SK-N-SH (cell line): Measurements from ENCODE around the gene PBX3. TPM values are rescaled to one million over a fixed set of nuclear protein-coding genes. Genes with fewer than 3 reads are reported as not detected.
A peak's percentile ranks its signal among the peaks of the same experiment; 100 is the strongest.

Experiments
- CTCF ChIA-PET: fragments of 300-600, 350-600 bp; formaldehyde crosslinking; extraction: SDS; loops from one replicate; lab custom pipeline; 2021; lab: Yijun Ruan, JAX
- POLR2A ChIA-PET: fragments of 350-600 bp; sonication (Branson Sonifier 250); formaldehyde crosslinking; extraction: SDS; loops from one replicate; lab custom pipeline; 2020; ENCODE audit warnings: antibody characterized with exemption, inconsistent platforms; lab: Yijun Ruan, JAX
- DNase-seq: peaks from one replicate; pipeline ENCODE4 v3.0.0; 2012
- H2AFZ ChIP-seq: fragments of 200-600 bp; sonication (generic); 2 replicates; pipeline ENCODE4 v1.8.1; 2016; ENCODE audit warnings: antibody characterized with exemption, mild to moderate bottlenecking, low read depth
- H3F3A ChIP-seq: fragments of 200-600 bp; sonication (generic); replicated peaks from 2 replicates; pipeline ENCODE3; 2016; ENCODE audit warnings: antibody characterized with exemption, mild to moderate bottlenecking; ENCODE audit not compliant: insufficient read depth
- H3K27ac ChIP-seq, 2 experiments: fragments of 200-500 bp in 1 of 2; fragments of 200-600 bp in 1 of 2; sonication (Bioruptor generic) in 1 of 2; sonication (generic), shearing (Covaris generic) in 1 of 2; 2 replicates each; pipeline versions ENCODE4 v1.5.1 to v1.6.1; 2014 to 2016; ENCODE audit warnings: low read depth in 2 of 2, inconsistent platforms in 1 of 2, low read length in 1 of 2, mild to moderate bottlenecking in 1 of 2, mixed read lengths in 1 of 2
- H3K27me3 ChIP-seq: fragments of 200-600 bp; sonication (generic), shearing (Covaris generic); 2 replicates; pipeline ENCODE4 v1.6.1; 2016; ENCODE audit warnings: mixed run types; ENCODE audit not compliant: insufficient read depth
- H3K36me3 ChIP-seq, 2 experiments: fragments of 200-500 bp in 1 of 2; fragments of 200-600 bp in 1 of 2; sonication (Bioruptor generic) in 1 of 2; sonication (generic) in 1 of 2; replicated peaks in 1 of 2; 2 replicates each; pipeline versions ENCODE3 to v1.5.1; 2014 to 2016; ENCODE audit warnings: low read length in 1 of 2, mild to moderate bottlenecking in 1 of 2; ENCODE audit not compliant: insufficient read depth in 2 of 2, control insufficient read depth in 1 of 2
- H3K4me1 ChIP-seq, 2 experiments: fragments of 200-500 bp in 1 of 2; fragments of 200-600 bp in 1 of 2; sonication (Bioruptor generic) in 1 of 2; sonication (generic), shearing (Covaris generic) in 1 of 2; 2 replicates each; pipeline versions ENCODE4 v1.5.1 to v1.6.1; 2014 to 2016; ENCODE audit warnings: low read depth in 1 of 2, low read length in 1 of 2, mixed run types in 1 of 2; ENCODE audit not compliant: insufficient read depth in 2 of 2, control insufficient read depth in 1 of 2
- H3K4me2 ChIP-seq: fragments of 200-600 bp; sonication (generic), shearing (Covaris generic); 2 replicates; pipeline ENCODE4 v1.6.1; 2017; ENCODE audit warnings: mixed run types
- H3K4me3 ChIP-seq, 2 experiments: fragments of 200-500 bp in 1 of 2; fragments of 200-600 bp in 1 of 2; sonication (Bioruptor generic) in 1 of 2; sonication (generic), shearing (Covaris generic) in 1 of 2; 2 replicates each; pipeline versions ENCODE4 v1.5.1 to v1.8.1; 2014 to 2016; ENCODE audit warnings: low read depth in 2 of 2, inconsistent platforms in 1 of 2, low read length in 1 of 2, mild to moderate bottlenecking in 1 of 2, mixed read lengths in 1 of 2, moderate library complexity in 1 of 2
- H3K79me2 ChIP-seq: fragments of 200-600 bp; sonication (generic); 2 replicates; pipeline ENCODE4 v1.8.1; 2017; ENCODE audit warnings: mild to moderate bottlenecking; ENCODE audit not compliant: insufficient read depth
- H3K9ac ChIP-seq: fragments of 200-600 bp; sonication (generic); 2 replicates; pipeline ENCODE4 v1.6.1; 2017; ENCODE audit warnings: mixed run types
- H3K9me2 ChIP-seq: fragments of 200-600 bp; sonication (generic); 2 replicates; pipeline ENCODE4 v1.6.1; 2017; ENCODE audit warnings: mixed run types
- H3K9me3 ChIP-seq: fragments of 200-600 bp; sonication (generic); 2 replicates; pipeline ENCODE4 v1.6.1; 2017; ENCODE audit warnings: mixed run types, mild to moderate bottlenecking, moderate library complexity
- H4K20me1 ChIP-seq: fragments of 200-600 bp; sonication (generic); 2 replicates; pipeline ENCODE4 v1.6.1; 2017; ENCODE audit warnings: mild to moderate bottlenecking, mixed run types; ENCODE audit not compliant: insufficient read depth
- ELF1 ChIP-seq: IDR thresholded peaks from 2 replicates; pipeline ENCODE4 v1.4.0; 2012
- EP300 ChIP-seq, 2 experiments: IDR thresholded peaks; 2 replicates each; pipeline versions ENCODE4 v1.4.0 to v1.6.1; 2012; ENCODE audit warnings: borderline replicate concordance in 1 of 2, low read depth in 1 of 2, low read length in 1 of 2
- FOSL2 ChIP-seq: IDR thresholded peaks from 2 replicates; pipeline ENCODE4 v1.4.0; 2012; ENCODE audit warnings: low read depth, mild to moderate bottlenecking, moderate library complexity, borderline replicate concordance
- FOXJ3 ChIP-seq: sonication (generic); formaldehyde crosslinking; IDR thresholded peaks from 2 replicates; pipeline ENCODE4 v1.5.1; 2020; ENCODE audit warnings: mild to moderate bottlenecking, missing genetic modification reagents
- IRF3 ChIP-seq: fragments of 150-350 bp; IDR thresholded peaks from 2 replicates; pipeline ENCODE4 v1.6.1; 2016; ENCODE audit warnings: mild to moderate bottlenecking, low read depth, low read length
- JUND ChIP-seq: IDR thresholded peaks from 2 replicates; pipeline ENCODE4 v1.4.0; 2012
- MAX ChIP-seq: IDR thresholded peaks from 2 replicates; pipeline ENCODE4 v1.4.0; 2012; ENCODE audit warnings: low read depth
- MEF2A ChIP-seq: IDR thresholded peaks from 2 replicates; pipeline ENCODE4 v1.4.0; 2012; ENCODE audit warnings: low read depth, borderline replicate concordance
- MXI1 ChIP-seq: IDR thresholded peaks from 2 replicates; pipeline ENCODE4 v1.6.1; 2012; ENCODE audit warnings: mild to moderate bottlenecking, low read depth, low read length, improper control_type of control experiment
- NFIC ChIP-seq: IDR thresholded peaks from 2 replicates; pipeline ENCODE4 v1.4.0; 2012; ENCODE audit warnings: borderline replicate concordance
- REST ChIP-seq: IDR thresholded peaks from 2 replicates; pipeline ENCODE4 v1.6.1; 2012; ENCODE audit warnings: mild to moderate bottlenecking, low read depth, low read length, moderate library complexity
- RFX5 ChIP-seq: IDR thresholded peaks from 2 replicates; pipeline ENCODE4 v1.6.1; 2012; ENCODE audit warnings: mild to moderate bottlenecking, improper control_type of control experiment, low read length
- SIN3A ChIP-seq: IDR thresholded peaks from 2 replicates; pipeline ENCODE4 v1.6.1; 2012; ENCODE audit warnings: low read depth, mild to moderate bottlenecking, low read length, moderate library complexity, borderline replicate concordance
- SMC3 ChIP-seq: IDR thresholded peaks from 2 replicates; pipeline ENCODE4 v1.6.1; 2012; ENCODE audit warnings: low read depth, low read length, improper control_type of control experiment
- TCF12 ChIP-seq: IDR thresholded peaks from 2 replicates; pipeline ENCODE4 v1.4.0; 2012
- TEAD4 ChIP-seq: IDR thresholded peaks from 2 replicates; pipeline ENCODE4 v1.4.0; 2012; ENCODE audit warnings: mild to moderate bottlenecking, borderline replicate concordance; ENCODE audit not compliant: insufficient read depth
- WGBS: methylation state at CpG from one replicate; pipeline ENCODE4 v1.1.6; 2017; ENCODE audit warnings: low lambda C conversion rate; 5-methylcytosine and 5-hydroxymethylcytosine counted together
- polyA plus RNA-seq, 3 experiments: library from polyadenylated mRNA; depleted of rRNA; stranded (reverse); fragments of >200 nt; gene quantifications; 2 replicates each; pipeline ENCODE4 v1.2.3, GENCODE V29; 2012

The PBX3 gene
- polyA plus RNA-seq, 1 of the 3 experiments (the other 2 are of a cell fraction), result 73.0 TPM

GRCh38 chr9:125894566-125894965 lies 147.4 kb downstream of the PBX3 start:
- H2AFZ ChIP-seq, result no peak overlapping the region
- POLR2A ChIA-PET, result no interaction called here
- 87% methylated on average over 3 of the region's 3 CpGs for WGBS
- no peak overlapping the region for H3K9ac ChIP-seq
- peaks cover 0 to 4% of the 10 kb centered on the region in 2 experiments for H3K36me3 ChIP-seq
- H3K4me2 ChIP-seq, result no peak overlapping the region
- no peak overlapping the region for H3K4me3 ChIP-seq
- H4K20me1 ChIP-seq, result peaks cover 18% of the 10 kb centered on the region; the same call in 1 of the 2 replicates
- no peaks in the 10 kb centered on the region for H3K9me3 ChIP-seq
- no peaks in the 10 kb centered on the region for H3K9me2 ChIP-seq
- H3K27me3 ChIP-seq, result no peaks in the 10 kb centered on the region
- H3F3A ChIP-seq, result peaks cover 19% of the 10 kb centered on the region
- DNase-seq, result no peak
- H3K4me1 ChIP-seq, result peaks cover 0 to 43% of the 10 kb centered on the region in 2 experiments; a peak in 3 of 4 replicates
- peak overlapping the region in 1 of 2 experiments; percentile 58; a peak in 2 of 4 replicates for H3K27ac ChIP-seq
- peaks cover 96% of the 10 kb centered on the region for H3K79me2 ChIP-seq
- TF ChIP-seq RFX5, result no peak
- no peak for TF ChIP-seq TEAD4
- no peak for TF ChIP-seq EP300 (IDR thresholded peaks at IDR 0.05; ENCODE audit: borderline replicate concordance in 1 of 2, low read depth in 1 of 2, low read length in 1 of 2)
- no peak for TF ChIP-seq ELF1
- TF ChIP-seq MXI1, result no peak
- TF ChIP-seq REST, result no peak
- TF ChIP-seq IRF3, result no peak
- TF ChIP-seq MEF2A, result no peak
- TF ChIP-seq MAX, result no peak
- no peak for TF ChIP-seq SIN3A
- no peak for TF ChIP-seq FOXJ3
- no peak for TF ChIP-seq TCF12
- no peak for TF ChIP-seq JUND
- TF ChIP-seq, all 33 proteins: peak for 0
- CTCF ChIA-PET, result interaction anchor here (1.2 to 1.6 kb wide), 2 partner anchors 45 to 145 kb away, joined by 3 read pairs; no protein-coding TSS in a partner anchor

- H4K20me1 ChIP-seq, result peaks cover 22% of the 10 kb centered on the region; the same call in 1 of the 2 replicates
- H3K4me3 ChIP-seq, result no peak overlapping the region
- TF ChIP-seq NFIC (no peak), IRF3 (no peak), FOSL2 (no peak), SIN3A (no peak), SMC3 (no peak)
- H3K9ac ChIP-seq, result no peak overlapping the region
- H3K27ac ChIP-seq, result peak overlapping the region in 1 of 2 experiments; percentile 19; a peak in 2 of 4 replicates
- no peaks in the 10 kb centered on the region for H3K9me3 ChIP-seq
- H3K27me3 ChIP-seq, result no peaks in the 10 kb centered on the region
- no peak overlapping the region for H2AFZ ChIP-seq
- WGBS, result 92% methylated on average over 2 of the region's 2 CpGs
- CTCF ChIA-PET, result interaction anchor here (1.2 kb wide), 1 partner anchor 26 kb away, joined by 3 read pairs; no protein-coding TSS in a partner anchor
- no peak for DNase-seq
- H3F3A ChIP-seq, result peaks cover 8% of the 10 kb centered on the region
- POLR2A ChIA-PET, result no interaction called here
- peaks cover 0 to 43% of the 10 kb centered on the region in 2 experiments; a peak in 3 of 4 replicates for H3K4me1 ChIP-seq
- no peaks in the 10 kb centered on the region for H3K9me2 ChIP-seq
- H3K4me2 ChIP-seq, result no peak overlapping the region
- peaks cover 0 to 4% of the 10 kb centered on the region in 2 experiments for H3K36me3 ChIP-seq
- H3K79me2 ChIP-seq, result peaks cover 97% of the 10 kb centered on the region
These were observed 149.2 kb downstream of the PBX3 start for GRCh38 chr9:125896404-125896803.
